GM18858 (cell line): Measurements from ENCODE around the gene WDR70.
"Not testable (repeated sequence)": the region's sequence is repeated elsewhere in the genome, so short reads cannot be mapped to it uniquely, and the experiment has no call there.

Experiments
- ATAC-seq: cut with Tn5 transposase; IDR thresholded peaks from one replicate; pipeline ENCODE4 v1.9.1; 2021; ENCODE audit not compliant: unreplicated experiment

The WDR70 gene

GRCh38 chr5:37511646-37512045, 132.5 kb downstream of the WDR70 start:
- ATAC-seq, result no peak

- ATAC-seq, result no peak
Observed at GRCh38 chr5:37514946-37515345, 135.8 kb downstream of the WDR70 start.

GRCh38 chr5:37517686-37518085, 138.6 kb downstream of the WDR70 start:
- no peak for ATAC-seq

- ATAC-seq, result not testable (repeated sequence)
Observed at GRCh38 chr5:37518356-37518755, 139.2 kb downstream of the WDR70 start.

GRCh38 chr5:37519304-37519703, 140.2 kb downstream of the WDR70 start:
- no peak for ATAC-seq

GRCh38 chr5:37519807-37520206, 140.7 kb downstream of the WDR70 start:
- no peak for ATAC-seq

GRCh38 chr5:37520811-37521210, 141.7 kb downstream of the WDR70 start:
- ATAC-seq, result no peak

- ATAC-seq, result no peak
Observed at GRCh38 chr5:37532976-37533740, 154.0 kb downstream of the WDR70 start.

- ATAC-seq, result no peak
Observed at GRCh38 chr5:37533851-37534250, 154.7 kb downstream of the WDR70 start.

- ATAC-seq, result no peak
Observed at GRCh38 chr5:37539459-37539858, 160.3 kb downstream of the WDR70 start.

GRCh38 chr5:37543216-37543615, 164.1 kb downstream of the WDR70 start:
- no peak for ATAC-seq

GRCh38 chr5:37549411-37549810, 170.3 kb downstream of the WDR70 start:
- ATAC-seq, result no peak

- ATAC-seq, result no peak
Observed at GRCh38 chr5:37552161-37552560, 173.0 kb downstream of the WDR70 start.

- ATAC-seq, result no peak
Observed at GRCh38 chr5:37552770-37553719, 173.9 kb downstream of the WDR70 start.

- no peak for ATAC-seq
Observed at GRCh38 chr5:37553720-37554404, 174.7 kb downstream of the WDR70 start.

- no peak for ATAC-seq
Observed at GRCh38 chr5:37554405-37554739, 175.3 kb downstream of the WDR70 start.

- ATAC-seq, result no peak
Observed at GRCh38 chr5:37554938-37555337, 175.8 kb downstream of the WDR70 start.

GRCh38 chr5:37557734-37558293, 178.7 kb downstream of the WDR70 start:
- ATAC-seq, result no peak

- no peak for ATAC-seq
Observed at GRCh38 chr5:37565062-37565670, 186.0 kb downstream of the WDR70 start.

- ATAC-seq, result no peak
Observed at GRCh38 chr5:37567566-37567965, 188.4 kb downstream of the WDR70 start.
